Measurements from ENCODE around the gene CDK5RAP1.

- TF ChIP-seq CTCF (IDR thresholded peaks at IDR 0.05) (no peak), POLR2A (IDR thresholded peaks at IDR 0.05) (no peak)
Measured at GRCh38 chr20:33337531-33338165, 63.7 kb downstream of the CDK5RAP1 start.

All from thyroid gland (tissue), 4 donors.